H1 (cell line): ENCODE data around the gene GNAQ. TPM values are rescaled to one million over a fixed set of nuclear protein-coding genes. Genes with fewer than 3 reads are reported as not detected.

Experiments used
- CTCF ChIA-PET: fragments of 300-600 bp; sonication (Branson Sonifier 250); formaldehyde crosslinking; loops from one replicate; lab custom pipeline; 2021; ENCODE audit not compliant: partially characterized antibody; lab: Charles Lee
- POLR2A ChIA-PET: fragments of 300-600 bp; sonication (Branson Sonifier 250); formaldehyde crosslinking; loops from one replicate; lab custom pipeline; 2021; ENCODE audit warnings: inconsistent platforms; ENCODE audit not compliant: partially characterized antibody; lab: Charles Lee
- DNase-seq, 2 experiments: peaks; one replicate each; pipeline versions ENCODE4 v3.0.0 to v3.0.0-alpha.2; 2010 to 2022; ENCODE audit warnings: low spot score in 2 of 2, low read depth in 1 of 2, mixed read lengths in 1 of 2
- FAIRE-seq: peaks from 2 replicates; lab custom pipeline; 2011; peaks lifted over from hg19 to GRCh38; lab: Jason Lieb, UNC
- H2AFZ ChIP-seq: 2 replicates; pipeline ENCODE4 v1.8.1; 2012; ENCODE audit warnings: low read length, inconsistent platforms
- H2AK5ac ChIP-seq: 2 replicates; pipeline ENCODE4 v1.6.1; 2013; ENCODE audit warnings: low read depth, low read length
- H2BK120ac ChIP-seq: replicated peaks from 2 replicates; pipeline ENCODE3; 2013; ENCODE audit warnings: low read depth, low read length, inconsistent platforms
- H2BK12ac ChIP-seq: 2 replicates; pipeline ENCODE4 v1.6.1; 2013; ENCODE audit warnings: low read depth, low read length
- H2BK15ac ChIP-seq: 2 replicates; pipeline ENCODE4 v1.6.1; 2013; ENCODE audit warnings: low read length
- H2BK20ac ChIP-seq: 2 replicates; pipeline ENCODE4 v1.6.1; 2013; ENCODE audit warnings: low read length
- H2BK5ac ChIP-seq: 2 replicates; pipeline ENCODE4 v1.6.1; 2013; ENCODE audit warnings: low read depth, low read length
- H3K14ac ChIP-seq: 2 replicates; pipeline ENCODE4 v1.6.1; 2013; ENCODE audit warnings: inconsistent platforms; ENCODE audit not compliant: insufficient read length
- H3K18ac ChIP-seq: 2 replicates; pipeline ENCODE4 v1.6.1; 2013; ENCODE audit warnings: low read length; ENCODE audit errors: extremely low read depth
- H3K23ac ChIP-seq: 2 replicates; pipeline ENCODE4 v1.6.1; 2013; ENCODE audit warnings: inconsistent platforms; ENCODE audit not compliant: insufficient read length
- H3K23me2 ChIP-seq: 2 replicates; pipeline ENCODE4 v1.6.1; 2013; ENCODE audit warnings: low read depth, low read length
- H3K27ac ChIP-seq: 2 replicates; pipeline ENCODE4 v1.6.1; 2011; ENCODE audit warnings: low read depth, low read length, inconsistent platforms
- H3K27me3 ChIP-seq, 4 experiments: replicated peaks in 1 of 4; 1 replicate in 1 of 4; 2 replicates in 3 of 4; pipeline versions ENCODE4 v1.6.1 to v1.8.1; 2011 to 2013; ENCODE audit warnings: low read length in 3 of 4, mild to moderate bottlenecking in 3 of 4, inconsistent platforms in 2 of 4, mixed read lengths in 2 of 4, moderate library complexity in 1 of 4; ENCODE audit not compliant: control insufficient read depth in 3 of 4, insufficient read depth in 3 of 4; ENCODE audit errors: extremely low read depth in 1 of 4
- H3K36me3 ChIP-seq, 4 experiments: 2 replicates each; pipeline versions ENCODE4 v1.6.1 to v1.8.1; 2011 to 2013; ENCODE audit warnings: mild to moderate bottlenecking in 4 of 4, low read length in 3 of 4, moderate library complexity in 2 of 4, control low read depth in 1 of 4, inconsistent platforms in 1 of 4; ENCODE audit not compliant: insufficient read depth in 4 of 4, control insufficient read depth in 2 of 4
- H3K4ac ChIP-seq: replicated peaks from 2 replicates; pipeline ENCODE3; 2013; ENCODE audit warnings: low read length, low read depth, mixed read lengths, inconsistent platforms; ENCODE audit not compliant: insufficient read length
- H3K4me1 ChIP-seq, 4 experiments: replicated peaks in 1 of 4; 1 replicate in 1 of 4; 2 replicates in 3 of 4; pipeline versions ENCODE4 v1.6.1 to v1.8.1; 2011 to 2013; ENCODE audit warnings: low read length in 3 of 4, inconsistent platforms in 2 of 4, mixed read lengths in 1 of 4; ENCODE audit not compliant: insufficient read depth in 4 of 4, control insufficient read depth in 3 of 4
- H3K4me2 ChIP-seq, 2 experiments: 2 replicates each; pipeline versions ENCODE4 v1.6.1 to v1.8.1; 2011 to 2013; ENCODE audit warnings: low read depth in 2 of 2, low read length in 2 of 2, control low read depth in 1 of 2, inconsistent platforms in 1 of 2, mild to moderate bottlenecking in 1 of 2; ENCODE audit not compliant: insufficient read depth in 1 of 2
- H3K4me3 ChIP-seq, 4 experiments: fragments of 200-600, 300-600 bp in 1 of 4; sonication (generic), shearing (Covaris generic), sonication (Bioruptor Twin) in 1 of 4; 2 replicates each; pipeline versions ENCODE4 v1.5.1 to v1.8.1; 2011 to 2016; ENCODE audit warnings: low read length in 4 of 4, low read depth in 3 of 4, control low read depth in 2 of 4, inconsistent platforms in 2 of 4, mild to moderate bottlenecking in 2 of 4, mixed read lengths in 1 of 4, moderate library complexity in 1 of 4; ENCODE audit not compliant: insufficient read depth in 2 of 4; ENCODE audit errors: extremely low read depth in 1 of 4
- H3K56ac ChIP-seq: replicated peaks from 2 replicates; pipeline ENCODE3; 2013; ENCODE audit warnings: low read depth, mild to moderate bottlenecking, mixed read lengths, low read length, inconsistent platforms; ENCODE audit not compliant: insufficient read length
- H3K79me1 ChIP-seq: 2 replicates; pipeline ENCODE4 v1.6.1; 2013; ENCODE audit warnings: low read depth, low read length, control low read depth
- H3K79me2 ChIP-seq, 2 experiments: 2 replicates each; pipeline versions ENCODE4 v1.6.1 to v1.8.1; 2012 to 2013; ENCODE audit warnings: low read length in 2 of 2, mild to moderate bottlenecking in 2 of 2, inconsistent platforms in 1 of 2; ENCODE audit not compliant: insufficient read depth in 2 of 2, control insufficient read depth in 1 of 2
- H3K9ac ChIP-seq, 4 experiments: replicated peaks in 1 of 4; 1 replicate in 1 of 4; 2 replicates in 3 of 4; pipeline versions ENCODE4 v1.6.1 to v1.8.1; 2011 to 2013; ENCODE audit warnings: low read depth in 3 of 4, low read length in 3 of 4, control low read depth in 2 of 4, mild to moderate bottlenecking in 2 of 4, moderate library complexity in 2 of 4, inconsistent platforms in 1 of 4; ENCODE audit errors: extremely low read depth in 1 of 4
- H3K9me3 ChIP-seq, 2 experiments: 2 replicates each; pipeline versions ENCODE4 v1.6.1 to v1.8.1; 2012 to 2013; ENCODE audit warnings: mild to moderate bottlenecking in 2 of 2, moderate library complexity in 2 of 2, control low read depth in 1 of 2, inconsistent platforms in 1 of 2, low read depth in 1 of 2, low read length in 1 of 2, mixed read lengths in 1 of 2; ENCODE audit not compliant: insufficient read depth in 2 of 2
- H4K20me1 ChIP-seq, 2 experiments: replicated peaks in 1 of 2; 2 replicates each; pipeline versions ENCODE3 to v1.8.1; 2011 to 2013; ENCODE audit warnings: inconsistent platforms in 2 of 2, low read length in 2 of 2, mild to moderate bottlenecking in 1 of 2; ENCODE audit not compliant: insufficient read depth in 2 of 2, control insufficient read depth in 1 of 2
- H4K5ac ChIP-seq: 2 replicates; pipeline ENCODE4 v1.6.1; 2013; ENCODE audit warnings: low read length, low read depth, mixed read lengths, inconsistent platforms; ENCODE audit not compliant: insufficient read length
- H4K8ac ChIP-seq: 2 replicates; pipeline ENCODE4 v1.8.0; 2013; ENCODE audit warnings: mild to moderate bottlenecking, moderate library complexity, low read length, inconsistent platforms; ENCODE audit not compliant: insufficient read depth; ENCODE audit errors: extremely low read depth
- H4K91ac ChIP-seq: replicated peaks from 2 replicates; pipeline ENCODE3; 2013; ENCODE audit warnings: low read length, mixed read lengths, inconsistent platforms; ENCODE audit not compliant: insufficient read length
- BACH1 ChIP-seq: IDR thresholded peaks from 2 replicates; pipeline ENCODE4 v1.6.1; 2012; ENCODE audit warnings: low read length, improper control_type of control experiment
- CTBP2 ChIP-seq: IDR thresholded peaks from 2 replicates; pipeline ENCODE4 v1.7.0; 2011; ENCODE audit warnings: borderline replicate concordance, mild to moderate bottlenecking, moderate library complexity, mixed read lengths, low read length; ENCODE audit not compliant: insufficient read depth, insufficient read length
- EP300 ChIP-seq, 2 experiments: IDR thresholded peaks; 1 replicate in 1 of 2; 2 replicates in 1 of 2; pipeline ENCODE4 v1.6.1; 2011 to 2012; ENCODE audit warnings: low read depth in 2 of 2, low read length in 2 of 2, mild to moderate bottlenecking in 2 of 2, borderline replicate concordance in 1 of 2, inconsistent platforms in 1 of 2, moderate library complexity in 1 of 2
- RBBP5 ChIP-seq: IDR thresholded peaks from 2 replicates; pipeline ENCODE4 v1.7.1; 2012; ENCODE audit warnings: low read depth, mild to moderate bottlenecking, inconsistent platforms, low read length, moderate library complexity, borderline replicate concordance
- WGBS, 2 experiments: shearing (Covaris generic) in 1 of 2; methylation state at CpG; one replicate each; pipeline versions ENCODE4 v1.1.6 to v1.1.7; 2013 to 2015; ENCODE audit warnings: low lambda C conversion rate in 2 of 2, mixed read lengths in 2 of 2, inconsistent platforms in 1 of 2, low coverage in 1 of 2, missing lambda C conversion rate in 1 of 2; ENCODE audit not compliant: insufficient replicate concordance in 2 of 2, insufficient coverage in 1 of 2, insufficient read length in 1 of 2; ENCODE audit errors: extremely low coverage in 1 of 2, missing lambda C conversion rate in 1 of 2; 5-methylcytosine and 5-hydroxymethylcytosine counted together
- polyA plus RNA-seq, 7 experiments: library from polyadenylated mRNA; depleted of rRNA in 3 of 7; stranded (reverse) in 5 of 7; unstranded in 2 of 7; fragments of >200 nt in 5 of 7; fragments of 200-250 nt in 2 of 7; gene quantifications; 1 replicate in 5 of 7; 2 replicates in 1 of 7; 4 replicates in 1 of 7; pipeline versions ENCODE4 v1.2.1 to v1.2.3, GENCODE V29; 2011 to 2013; ENCODE audit warnings: missing spikeins in 2 of 7, mixed read lengths in 2 of 7
- total RNA-seq: library from RNA; stranded (reverse); fragmentation: NEBNext Ultra II Directional; extraction: Animal tissue kit (Norgen Biotek cat#: 25700); gene quantifications from 2 replicates; pipeline ENCODE4 v1.2.1, GENCODE V29; 2021

GNAQ gene
- total and polyA plus RNA-seq, 2 of the 8 experiments (the other 6 are each of a cell fraction or from before 2014, with no cell fraction given): 22.8 to 63.8 TPM

- ChIA-PET POLR2A (interaction anchor here (0.6 kb wide), 1 partner anchor 352 kb away, joined by 3 read pairs; no protein-coding TSS in a partner anchor), CTCF (interaction anchor here (0.7 to 2.0 kb wide), 3 partner anchors 57 to 936 kb away, joined by 3 to 6 read pairs (median 3); no protein-coding TSS in a partner anchor)
- no peak for FAIRE-seq
- Histone ChIP-seq H3K27me3 (no peaks in the 10 kb centered on the region), H3K14ac (no peak overlapping the region), H2AFZ (no peak overlapping the region), H3K18ac (no peak overlapping the region), H2BK20ac (no peak overlapping the region), H3K4me1 (peaks cover 2 to 30% (median 18%) of the 10 kb centered on the region in 4 experiments), H4K8ac (no peak overlapping the region), H2BK15ac (no peak overlapping the region), H3K9ac (no peak overlapping the region), H3K4me3 (no peak overlapping the region), H3K79me2 (peaks cover 0 to 85% of the 10 kb centered on the region in 2 experiments; a peak in 3 of 4 replicates), H3K23me2 (no peaks in the 10 kb centered on the region), H3K36me3 (no peaks in the 10 kb centered on the region), H3K27ac (no peak overlapping the region), H3K79me1 (no peaks in the 10 kb centered on the region; the same call in 1 of the 2 replicates), H4K20me1 (peaks cover 2% of the 10 kb centered on the region in 2 experiments), H2BK5ac (no peak overlapping the region), H3K23ac (no peak overlapping the region), H3K4me2 (peak overlapping the region in 1 of 2 experiments; percentile 40; a peak in 1 of 4 replicates), H3K56ac (no peak overlapping the region), H3K4ac (no peak overlapping the region), H3K9me3 (no peaks in the 10 kb centered on the region), H4K5ac (no peak overlapping the region), H2BK120ac (no peak overlapping the region), H2BK12ac (no peak overlapping the region), H2AK5ac (no peak overlapping the region), H4K91ac (no peak overlapping the region)
- no peak for DNase-seq
- TF ChIP-seq RBBP5 (no peak), CTBP2 (no peak), EP300 (IDR thresholded peaks at IDR 0.05; ENCODE audit: borderline replicate concordance in 1 of 2, low read depth in 2 of 2, low read length in 2 of 2) (no peak), BACH1 (no peak)
- WGBS, 2 experiments: 90% methylated on average over 1 of the region's 1 CpG; no CpG with 5 or more reads in 1 of the 2 experiments
Observed at GRCh38 chr9:77959803-77960202, 71.8 kb downstream of the GNAQ start.
